K562 (cell line): Measurements from ENCODE around the gene NLRP6. TPM values are rescaled to one million over a fixed set of nuclear protein-coding genes. Genes with fewer than 3 reads are reported as not detected.

Experiments used
- ATAC-seq: fragments of 200-7000 bp; cut with Tn5 transposase; 3 replicates; pipeline ENCODE4 v1.9.1; 2020; ENCODE audit warnings: moderate library complexity
- BruUV-seq: library from RNA; stranded (reverse); fragments of 400-500 nt; replicated peaks from 2 replicates; lab custom pipeline; 2021; lab: Mats Ljungman, UMichigan
- CTCF ChIA-PET: fragments of 300-600 bp; formaldehyde crosslinking; extraction: SDS; loops from one replicate; lab custom pipeline; 2021; ENCODE audit warnings: low intra/inter-chr PET ratio; lab: Yijun Ruan, JAX
- POLR2A ChIA-PET: fragments of 300-600, 350-650 bp; sonication (Branson Sonifier 250); formaldehyde crosslinking; extraction: SDS; loops from one replicate; lab custom pipeline; 2021; ENCODE audit warnings: antibody characterized with exemption, inconsistent platforms; lab: Yijun Ruan, JAX
- DNase-seq, 4 experiments: peaks; one replicate each; pipeline versions ENCODE4 v3.0.0 to v3.0.0-alpha.2; 2011 to 2018; ENCODE audit warnings: low spot score in 3 of 4, mixed read lengths in 3 of 4; ENCODE audit errors: extremely low read depth in 1 of 4
- FAIRE-seq: peaks from 2 replicates; lab custom pipeline; 2011; peaks lifted over from hg19 to GRCh38; lab: Jason Lieb, UNC
- H2AFZ ChIP-seq: 2 replicates; pipeline ENCODE4 v1.6.0; 2011; ENCODE audit warnings: low read depth, low read length, control low read depth, inconsistent platforms
- H3K27ac ChIP-seq: fragments of 200-600 bp; 3 replicates; pipeline ENCODE4 v1.8.0; 2011; ENCODE audit warnings: low read depth, mild to moderate bottlenecking, control low read depth, inconsistent platforms, low read length, moderate library complexity, mixed read lengths; ENCODE audit errors: extremely low read depth
- H3K27me3 ChIP-seq, 2 experiments: fragments of 300-600 bp in 1 of 2; 2 replicates in 1 of 2; 3 replicates in 1 of 2; pipeline versions ENCODE4 v1.6.0 to v1.8.0; 2011; ENCODE audit warnings: inconsistent platforms in 2 of 2, low read length in 2 of 2, mild to moderate bottlenecking in 1 of 2, mixed read lengths in 1 of 2, moderate library complexity in 1 of 2; ENCODE audit not compliant: control insufficient read depth in 2 of 2, insufficient read depth in 2 of 2
- H3K36me3 ChIP-seq: fragments of 300-600 bp; 3 replicates; pipeline ENCODE4 v1.8.0; 2011; ENCODE audit warnings: mild to moderate bottlenecking, low read length, inconsistent platforms; ENCODE audit not compliant: control insufficient read depth, insufficient read depth
- H3K4me1 ChIP-seq, 2 experiments: fragments of 200-600 bp in 1 of 2; replicated peaks in 1 of 2; 2 replicates in 1 of 2; 3 replicates in 1 of 2; pipeline versions ENCODE4 v1.5.1 to v1.8.0; 2011; ENCODE audit warnings: inconsistent platforms in 2 of 2, low read length in 2 of 2, mild to moderate bottlenecking in 1 of 2, mixed read lengths in 1 of 2, moderate library complexity in 1 of 2; ENCODE audit not compliant: control insufficient read depth in 2 of 2, insufficient read depth in 2 of 2
- H3K4me2 ChIP-seq: 2 replicates; pipeline ENCODE4 v1.6.1; 2011; ENCODE audit warnings: low read length, control low read depth, inconsistent platforms, mixed read lengths; ENCODE audit not compliant: insufficient read depth
- H3K4me3 ChIP-seq: fragments of 200-600 bp; sonication (generic), shearing (Covaris generic); 2 replicates; pipeline ENCODE4 v1.5.1; 2016; ENCODE audit warnings: control low read depth, inconsistent platforms
- H3K79me2 ChIP-seq: fragments of 200-600 bp; 3 replicates; pipeline ENCODE4 v1.8.0; 2011; ENCODE audit warnings: low read length, inconsistent platforms; ENCODE audit not compliant: control insufficient read depth, insufficient read depth
- H3K9ac ChIP-seq, 2 experiments: 2 replicates each; pipeline versions ENCODE4 v1.6.0 to v1.6.1; 2011; ENCODE audit warnings: low read depth in 2 of 2, low read length in 2 of 2, control low read depth in 1 of 2, inconsistent platforms in 1 of 2, mild to moderate bottlenecking in 1 of 2, mixed read lengths in 1 of 2; ENCODE audit not compliant: insufficient read depth in 1 of 2
- H3K9me1 ChIP-seq: one replicate; pipeline ENCODE4 v1.6.0; 2011; ENCODE audit warnings: inconsistent platforms, mild to moderate bottlenecking, low read length, moderate library complexity; ENCODE audit not compliant: control insufficient read depth, insufficient read depth
- H3K9me3 ChIP-seq: replicated peaks from 2 replicates; pipeline ENCODE4 v1.5.1; 2011; ENCODE audit warnings: low read depth, low read length, inconsistent platforms; ENCODE audit not compliant: control insufficient read depth, insufficient read depth
- H4K20me1 ChIP-seq: replicated peaks from 2 replicates; pipeline ENCODE4 v1.6.1; 2011; ENCODE audit warnings: low read length, inconsistent platforms, mixed read lengths; ENCODE audit not compliant: control insufficient read depth, insufficient read depth
- FUS ChIP-seq: fragments of 200-400 bp; formaldehyde crosslinking; optimal IDR thresholded peaks from 2 replicates; pipeline ENCODE3; 2017; ENCODE audit warnings: low read depth, low read length
- HDAC3 ChIP-seq: fragments of 450-650 bp; IDR thresholded peaks from 2 replicates; pipeline ENCODE4 v1.6.1; 2018; ENCODE audit warnings: borderline replicate concordance, mild to moderate bottlenecking, moderate library complexity; ENCODE audit not compliant: partially characterized antibody
- POLR2A ChIP-seq: fragments of 450-650 bp; conservative IDR thresholded peaks from 2 replicates; pipeline ENCODE4 v1.6.1; 2016
- RNF2 ChIP-seq: sonication (generic); IDR thresholded peaks from 2 replicates; pipeline ENCODE4 v1.6.1; 2016
- SMARCB1 ChIP-seq: IDR thresholded peaks from 2 replicates; pipeline ENCODE4 v1.6.1; 2011; ENCODE audit warnings: improper control_type of control experiment, low read depth; ENCODE audit not compliant: insufficient read length
- ZFX ChIP-seq: sonication (generic); formaldehyde crosslinking; IDR thresholded peaks from 2 replicates; pipeline ENCODE4 v1.8.0; 2022; ENCODE audit warnings: mild to moderate bottlenecking, missing genetic modification reagents, moderate library complexity
- ZNF324 ChIP-seq: fragments of 250-450 bp; sonication (Bioruptor Pico); IDR thresholded peaks from 2 replicates; pipeline ENCODE4 v1.4.0; 2020; ENCODE audit warnings: mild to moderate bottlenecking
- ZNF586 ChIP-seq: fragments of 450-650 bp; formaldehyde crosslinking; conservative IDR thresholded peaks from 2 replicates; pipeline ENCODE4 v1.4.0; 2020; ENCODE audit warnings: mild to moderate bottlenecking, moderate library complexity
- ZNF644 ChIP-seq: fragments of 200-800 bp; sonication (Bioruptor generic); IDR thresholded peaks from 2 replicates; pipeline ENCODE4 v1.6.1; 2016; ENCODE audit warnings: low read depth, missing genetic modification characterization, missing compliant biosample characterization
- WGBS: fragments of 100-300 bp; shearing (Covaris generic); methylation state at CpG from one replicate; pipeline ENCODE4 v1.1.6; 2016; ENCODE audit warnings: low coverage, mixed read lengths; ENCODE audit not compliant: insufficient coverage; ENCODE audit errors: missing lambda C conversion rate; 5-methylcytosine and 5-hydroxymethylcytosine counted together
- in situ Hi-C: fragments of 300-500 bp; cut with MboI; formaldehyde crosslinking; loops from 4 replicates; pipeline ENCODE4 v1.15.0; 2018; ENCODE audit warnings: inconsistent platforms, mixed read lengths
- intact Hi-C: fragments of 100-400 bp; cut with micrococcal nuclease; formaldehyde crosslinking; loops from 2 replicates; pipeline ENCODE4 v1.14.2; 2022
- polyA plus RNA-seq, 8 experiments: library from polyadenylated mRNA; depleted of rRNA in 4 of 8; stranded (reverse) in 5 of 8; unstranded in 3 of 8; fragments of >200 nt; fragmentation: Nextera tagmentation in 2 of 8; fragmentation: Illumina TruSeq in 1 of 8; extraction: Ambion mirVana in 2 of 8; extraction: Trizol in 1 of 8; gene quantifications; 2 replicates each; pipeline versions ENCODE4 v1.2.1 to v1.2.3, GENCODE V29; 2011 to 2014; ENCODE audit warnings: inconsistent platforms in 1 of 8, missing spikeins in 1 of 8
- total RNA-seq, 7 experiments: library from RNA; depleted of rRNA in 6 of 7; stranded (reverse); fragments of >200 nt in 6 of 7; fragmentation: Illumina TruSeq in 2 of 7; extraction: Trizol in 2 of 7; gene quantifications; 2 replicates each; pipeline versions ENCODE4 v1.2.1 to v1.2.3, GENCODE V29; 2011 to 2021; ENCODE audit warnings: low replicate concordance in 1 of 7
- TF ChIP-seq, protein P1 (sequence below), 2 experiments: IDR thresholded peaks; 2 replicates each; pipeline ENCODE4 v1.6.1; 2011; ENCODE audit warnings: borderline replicate concordance in 1 of 2, control low read depth in 1 of 2, low read depth in 1 of 2, low read length in 1 of 2, mild to moderate bottlenecking in 1 of 2, mixed read lengths in 1 of 2, moderate library complexity in 1 of 2; ENCODE audit not compliant: insufficient read depth in 1 of 2, insufficient read length in 1 of 2, poor library complexity in 1 of 2, severe bottlenecking in 1 of 2; ENCODE audit errors: extremely low read depth in 1 of 2
- TF ChIP-seq, protein P2 (sequence below): conservative IDR thresholded peaks from 2 replicates; pipeline ENCODE4 v1.6.1; 2011; ENCODE audit warnings: low read depth, mild to moderate bottlenecking, low read length; ENCODE audit not compliant: control insufficient read depth
- TF ChIP-seq, protein P3 (sequence below): fragments of 450-650 bp; IDR thresholded peaks from 2 replicates; pipeline ENCODE4 v1.6.1; 2017; ENCODE audit warnings: antibody characterized with exemption, mild to moderate bottlenecking
- TF ChIP-seq, protein P4 (sequence below): sonication (generic); formaldehyde crosslinking; IDR thresholded peaks from 2 replicates; pipeline ENCODE4 v1.8.0; 2023; ENCODE audit warnings: mild to moderate bottlenecking, missing genetic modification reagents

Gene NLRP6
- total and polyA plus RNA-seq, 9 of the 15 experiments (the other 6 are each of a cell fraction or from before 2014, with no cell fraction given): 0.03 to 0.18 (median 0.15) TPM; not detected in 5

DNA sequence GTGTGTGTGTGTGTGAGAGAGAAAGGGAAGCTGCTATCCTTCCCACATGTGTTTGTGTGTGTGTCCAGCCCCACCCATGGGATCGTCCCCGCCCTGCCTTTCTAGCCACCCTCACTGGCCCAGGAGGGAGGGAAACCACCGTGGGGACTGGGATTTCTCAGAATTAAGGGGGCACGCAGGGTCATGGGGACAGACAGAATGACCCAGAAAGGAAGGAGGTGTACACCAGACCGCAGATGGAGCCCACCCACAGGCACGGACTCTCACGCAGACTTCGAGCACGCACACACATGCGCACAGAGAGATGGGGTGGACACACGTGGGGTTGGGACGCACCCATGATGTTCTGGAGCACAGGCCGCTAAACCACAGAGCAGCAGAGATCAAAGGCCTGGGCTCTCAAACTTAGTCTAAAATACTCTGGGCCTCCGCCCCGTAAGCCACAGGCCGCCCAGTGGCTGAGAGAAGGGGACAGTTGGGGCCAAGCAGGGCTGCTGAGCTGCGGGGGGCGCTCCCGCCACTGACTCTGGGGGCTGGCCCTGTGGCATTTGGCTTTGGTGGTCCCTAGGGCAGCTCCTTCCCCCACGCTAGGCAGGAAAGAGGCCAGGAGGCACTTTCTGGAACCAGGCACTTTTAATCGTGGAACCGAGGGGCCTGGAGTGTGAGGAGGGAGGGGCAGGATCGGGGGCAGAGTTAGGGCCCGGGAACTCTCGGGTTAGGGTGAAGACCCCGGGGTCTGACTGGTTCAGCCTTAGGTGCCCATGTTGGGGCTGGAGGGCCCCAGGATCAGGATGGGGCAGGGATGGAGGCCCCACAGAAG, 19.6 kb downstream of the NLRP6 start:
- WGBS: 16% methylated on average over 22 of the region's 26 CpGs
- Histone ChIP-seq H3K27ac (peak overlapping the region; percentile 69), H3K4me2 (peak overlapping the region; percentile 53), H3K4me3 (no peak overlapping the region), H3K79me2 (no peaks in the 10 kb centered on the region), H3K4me1 (peaks cover 19 to 71% of the 10 kb centered on the region in 2 experiments), H2AFZ (peak overlapping the region; percentile 83), H3K9me3 (no peaks in the 10 kb centered on the region), H3K27me3 (no peaks in the 10 kb centered on the region), H3K9me1 (no peaks in the 10 kb centered on the region), H4K20me1 (no peaks in the 10 kb centered on the region), H3K36me3 (peaks cover 31% of the 10 kb centered on the region; the same call in 2 of the 3 replicates), H3K9ac (peak overlapping the region; percentile 42 to 81; a peak in 3 of 4 replicates)
- POLR2A ChIA-PET: interaction anchor here (0.6 to 1.0 kb wide), 3 partner anchors 9 to 90 kb away, joined by 3 to 4 read pairs (median 4); partner anchors contain the start of genes BET1L and RIC8A
- ATAC-seq (peak; percentile 81), FAIRE-seq (peak; percentile 94), DNase-seq (peak; percentile 70 to 83 (median 70))
- no TSS peak for BruUV-seq
- in situ Hi-C loops (no loop called here), intact Hi-C loops (no loop called here)
- CTCF ChIA-PET: no interaction called here
- TF ChIP-seq ZNF586 (CRISPR knock-in tag) (no peak), ZNF644 (tag) (no peak), HDAC3 (no peak), ZNF324 (CRISPR knock-in tag) (no peak), SMARCB1 (peak; percentile 66), ZFX (CRISPR knock-in tag) (peak; percentile 82), RNF2 (peak; percentile 21; the same call in 1 of the 2 replicates), FUS (no peak), POLR2A (peak; percentile 51; the same call in 1 of the 2 replicates)
- TF ChIP-seq, protein P1, sequence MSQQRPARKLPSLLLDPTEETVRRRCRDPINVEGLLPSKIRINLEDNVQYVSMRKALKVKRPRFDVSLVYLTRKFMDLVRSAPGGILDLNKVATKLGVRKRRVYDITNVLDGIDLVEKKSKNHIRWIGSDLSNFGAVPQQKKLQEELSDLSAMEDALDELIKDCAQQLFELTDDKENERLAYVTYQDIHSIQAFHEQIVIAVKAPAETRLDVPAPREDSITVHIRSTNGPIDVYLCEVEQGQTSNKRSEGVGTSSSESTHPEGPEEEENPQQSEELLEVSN (IDR thresholded peaks at IDR 0.05; ENCODE audit: borderline replicate concordance in 1 of 2, extremely low read depth in 1 of 2, insufficient read depth in 1 of 2, insufficient read length in 1 of 2, low read depth in 1 of 2, low read length in 1 of 2, poor library complexity in 1 of 2, severe bottlenecking in 1 of 2): peak; percentile 75 to 87
- TF ChIP-seq, protein P2, sequence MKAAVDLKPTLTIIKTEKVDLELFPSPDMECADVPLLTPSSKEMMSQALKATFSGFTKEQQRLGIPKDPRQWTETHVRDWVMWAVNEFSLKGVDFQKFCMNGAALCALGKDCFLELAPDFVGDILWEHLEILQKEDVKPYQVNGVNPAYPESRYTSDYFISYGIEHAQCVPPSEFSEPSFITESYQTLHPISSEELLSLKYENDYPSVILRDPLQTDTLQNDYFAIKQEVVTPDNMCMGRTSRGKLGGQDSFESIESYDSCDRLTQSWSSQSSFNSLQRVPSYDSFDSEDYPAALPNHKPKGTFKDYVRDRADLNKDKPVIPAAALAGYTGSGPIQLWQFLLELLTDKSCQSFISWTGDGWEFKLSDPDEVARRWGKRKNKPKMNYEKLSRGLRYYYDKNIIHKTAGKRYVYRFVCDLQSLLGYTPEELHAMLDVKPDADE: no peak
- TF ChIP-seq, protein P3, sequence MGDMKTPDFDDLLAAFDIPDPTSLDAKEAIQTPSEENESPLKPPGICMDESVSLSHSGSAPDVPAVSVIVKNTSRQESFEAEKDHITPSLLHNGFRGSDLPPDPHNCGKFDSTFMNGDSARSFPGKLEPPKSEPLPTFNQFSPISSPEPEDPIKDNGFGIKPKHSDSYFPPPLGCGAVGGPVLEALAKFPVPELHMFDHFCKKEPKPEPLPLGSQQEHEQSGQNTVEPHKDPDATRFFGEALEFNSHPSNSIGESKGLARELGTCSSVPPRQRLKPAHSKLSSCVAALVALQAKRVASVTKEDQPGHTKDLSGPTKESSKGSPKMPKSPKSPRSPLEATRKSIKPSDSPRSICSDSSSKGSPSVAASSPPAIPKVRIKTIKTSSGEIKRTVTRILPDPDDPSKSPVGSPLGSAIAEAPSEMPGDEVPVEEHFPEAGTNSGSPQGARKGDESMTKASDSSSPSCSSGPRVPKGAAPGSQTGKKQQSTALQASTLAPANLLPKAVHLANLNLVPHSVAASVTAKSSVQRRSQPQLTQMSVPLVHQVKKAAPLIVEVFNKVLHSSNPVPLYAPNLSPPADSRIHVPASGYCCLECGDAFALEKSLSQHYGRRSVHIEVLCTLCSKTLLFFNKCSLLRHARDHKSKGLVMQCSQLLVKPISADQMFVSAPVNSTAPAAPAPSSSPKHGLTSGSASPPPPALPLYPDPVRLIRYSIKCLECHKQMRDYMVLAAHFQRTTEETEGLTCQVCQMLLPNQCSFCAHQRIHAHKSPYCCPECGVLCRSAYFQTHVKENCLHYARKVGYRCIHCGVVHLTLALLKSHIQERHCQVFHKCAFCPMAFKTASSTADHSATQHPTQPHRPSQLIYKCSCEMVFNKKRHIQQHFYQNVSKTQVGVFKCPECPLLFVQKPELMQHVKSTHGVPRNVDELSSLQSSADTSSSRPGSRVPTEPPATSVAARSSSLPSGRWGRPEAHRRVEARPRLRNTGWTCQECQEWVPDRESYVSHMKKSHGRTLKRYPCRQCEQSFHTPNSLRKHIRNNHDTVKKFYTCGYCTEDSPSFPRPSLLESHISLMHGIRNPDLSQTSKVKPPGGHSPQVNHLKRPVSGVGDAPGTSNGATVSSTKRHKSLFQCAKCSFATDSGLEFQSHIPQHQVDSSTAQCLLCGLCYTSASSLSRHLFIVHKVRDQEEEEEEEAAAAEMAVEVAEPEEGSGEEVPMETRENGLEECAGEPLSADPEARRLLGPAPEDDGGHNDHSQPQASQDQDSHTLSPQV: peak; percentile 79
- TF ChIP-seq, protein P4, sequence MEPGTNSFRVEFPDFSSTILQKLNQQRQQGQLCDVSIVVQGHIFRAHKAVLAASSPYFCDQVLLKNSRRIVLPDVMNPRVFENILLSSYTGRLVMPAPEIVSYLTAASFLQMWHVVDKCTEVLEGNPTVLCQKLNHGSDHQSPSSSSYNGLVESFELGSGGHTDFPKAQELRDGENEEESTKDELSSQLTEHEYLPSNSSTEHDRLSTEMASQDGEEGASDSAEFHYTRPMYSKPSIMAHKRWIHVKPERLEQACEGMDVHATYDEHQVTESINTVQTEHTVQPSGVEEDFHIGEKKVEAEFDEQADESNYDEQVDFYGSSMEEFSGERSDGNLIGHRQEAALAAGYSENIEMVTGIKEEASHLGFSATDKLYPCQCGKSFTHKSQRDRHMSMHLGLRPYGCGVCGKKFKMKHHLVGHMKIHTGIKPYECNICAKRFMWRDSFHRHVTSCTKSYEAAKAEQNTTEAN (CRISPR knock-in tag): 0 out of 2 replicates have a peak, but pooled peaks have one; percentile 28
